Activated naive CD8-positive, alpha-beta T cell treated with anti-CD3 and anti-CD28 coated beads for 36 hours (primary cell): Measurements from ENCODE around the gene CAVIN4. TPM values are rescaled to one million over a fixed set of nuclear protein-coding genes. Genes with fewer than 3 reads are reported as not detected.

Experiments used
- DNase-seq: peaks from one replicate; pipeline ENCODE4 v3.0.0; 2021
- H3K27ac Mint-ChIP-seq: one replicate; pipeline ENCODE4 v1.8.0; 2022; ENCODE audit warnings: mild to moderate bottlenecking, moderate library complexity, mixed read lengths
- H3K27me3 Mint-ChIP-seq: one replicate; pipeline ENCODE4 v1.8.0; 2022; ENCODE audit warnings: mild to moderate bottlenecking, mixed read lengths
- H3K36me3 Mint-ChIP-seq: one replicate; pipeline ENCODE4 v1.8.0; 2021; ENCODE audit warnings: mild to moderate bottlenecking, mixed read lengths
- H3K4me1 Mint-ChIP-seq: one replicate; pipeline ENCODE4 v1.8.0; 2021; ENCODE audit warnings: mixed read lengths
- H3K4me3 Mint-ChIP-seq: one replicate; pipeline ENCODE4 v1.8.0; 2022; ENCODE audit warnings: mild to moderate bottlenecking, moderate library complexity, mixed read lengths
- H3K9me3 Mint-ChIP-seq: one replicate; pipeline ENCODE4 v1.8.0; 2022; ENCODE audit warnings: mixed read lengths
- total RNA-seq, 2 experiments: library from RNA; stranded (reverse); gene quantifications; one replicate each; pipeline ENCODE4 v1.2.3, GENCODE V29; 2021

Gene CAVIN4, protein sequence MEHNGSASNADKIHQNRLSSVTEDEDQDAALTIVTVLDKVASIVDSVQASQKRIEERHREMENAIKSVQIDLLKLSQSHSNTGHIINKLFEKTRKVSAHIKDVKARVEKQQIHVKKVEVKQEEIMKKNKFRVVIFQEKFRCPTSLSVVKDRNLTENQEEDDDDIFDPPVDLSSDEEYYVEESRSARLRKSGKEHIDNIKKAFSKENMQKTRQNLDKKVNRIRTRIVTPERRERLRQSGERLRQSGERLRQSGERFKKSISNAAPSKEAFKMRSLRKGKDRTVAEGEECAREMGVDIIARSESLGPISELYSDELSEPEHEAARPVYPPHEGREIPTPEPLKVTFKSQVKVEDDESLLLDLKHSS
- under 1 TPM in 1 of 2 experiments, not detected in 1; 0.10 TPM for total RNA-seq

DNA sequence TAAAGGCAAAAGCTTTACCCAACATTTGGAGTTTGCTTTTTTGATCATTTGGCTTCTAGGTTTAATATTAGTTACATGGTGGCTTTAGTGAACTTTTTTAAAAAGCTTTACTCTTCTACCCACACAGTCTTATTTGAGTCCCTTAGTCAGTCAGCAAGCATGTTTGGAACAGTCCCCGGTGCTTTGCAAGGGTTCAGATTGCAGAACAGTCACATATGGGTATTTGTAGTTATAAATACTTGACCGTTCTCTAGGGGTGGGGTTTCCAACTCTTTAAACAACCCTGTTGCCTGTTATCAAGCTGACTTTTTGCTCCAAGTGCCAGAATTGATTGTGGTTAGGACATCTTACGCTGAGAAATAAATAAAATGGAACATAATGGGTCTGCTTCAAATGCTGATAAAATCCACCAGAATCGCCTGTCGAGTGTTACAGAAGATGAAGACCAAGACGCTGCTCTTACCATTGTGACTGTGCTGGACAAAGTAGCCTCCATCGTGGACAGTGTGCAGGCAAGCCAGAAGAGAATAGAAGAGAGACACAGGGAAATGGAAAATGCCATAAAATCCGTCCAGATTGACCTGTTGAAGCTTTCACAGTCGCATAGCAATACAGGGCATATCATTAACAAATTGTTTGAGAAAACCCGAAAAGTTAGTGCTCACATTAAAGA, at the start of gene CAVIN4:
TSS of gene CAVIN4 (plus strand) at position 304 of the 673 bp plus-strand sequence. CDS start at position 369, 65 bp downstream.
- Mint-ChIP-seq H3K36me3 (no peaks in the 10 kb centered on the region), H3K27me3 (no peaks in the 10 kb centered on the region), H3K27ac (no peak within 1 kb of the TSS), H3K4me1 (no peaks in the 10 kb centered on the region), H3K4me3 (no peak within 1 kb of the TSS), H3K9me3 (no peaks in the 10 kb centered on the region)
- DNase-seq: no peak

DNA sequence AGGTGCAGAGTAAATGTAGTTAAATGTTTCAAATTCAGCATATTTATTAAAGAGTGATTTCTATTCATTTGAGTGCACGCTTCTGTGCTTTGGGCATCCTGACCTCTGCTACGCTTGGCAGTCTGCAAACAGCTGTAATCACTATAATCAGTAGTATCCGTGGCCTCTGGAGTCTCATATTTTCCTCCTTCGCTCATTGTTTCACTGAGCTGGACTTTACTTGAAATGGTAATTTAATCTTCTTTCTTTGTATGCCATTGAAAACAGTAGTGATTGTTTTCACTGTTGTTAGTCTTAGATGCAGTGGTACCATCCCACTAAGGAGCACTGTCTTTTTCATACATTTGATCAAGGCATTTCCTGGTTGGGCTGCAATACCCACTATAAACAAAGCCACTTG, 43.5 kb upstream of the CAVIN4 start:
- H3K27ac Mint-ChIP-seq: no peak overlapping the region
- H3K36me3 Mint-ChIP-seq: no peaks in the 10 kb centered on the region
- H3K4me3 Mint-ChIP-seq: no peak overlapping the region
- no peaks in the 10 kb centered on the region for H3K4me1 Mint-ChIP-seq
- no peaks in the 10 kb centered on the region for H3K27me3 Mint-ChIP-seq
- no peak for DNase-seq
- H3K9me3 Mint-ChIP-seq: peaks cover 2% of the 10 kb centered on the region

DNA sequence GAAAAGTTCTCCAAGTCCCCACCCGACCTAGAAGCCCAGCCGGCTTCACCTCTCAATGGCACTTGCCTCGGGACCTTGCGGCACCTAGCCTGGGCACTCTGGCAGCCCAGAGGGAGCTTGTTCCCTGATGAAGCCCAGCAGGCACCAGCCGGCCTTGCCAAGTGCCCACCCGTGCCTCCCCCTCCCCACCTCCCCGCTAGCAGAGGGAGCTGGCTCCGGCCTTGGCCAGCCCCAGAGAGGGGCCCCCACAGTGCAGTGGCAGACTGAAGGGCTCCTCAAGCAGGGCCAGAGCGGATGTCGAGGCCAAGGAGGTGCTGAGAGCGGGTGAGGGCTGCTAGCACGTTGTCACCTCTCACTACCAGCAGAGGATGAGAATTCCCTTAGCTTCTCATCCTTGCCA, 37.6 kb upstream of the CAVIN4 start:
- no peak overlapping the region for H3K27ac Mint-ChIP-seq
- no peak for DNase-seq
- peaks cover 2% of the 10 kb centered on the region for H3K9me3 Mint-ChIP-seq
- no peaks in the 10 kb centered on the region for H3K4me1 Mint-ChIP-seq
- H3K4me3 Mint-ChIP-seq: no peak overlapping the region
- H3K27me3 Mint-ChIP-seq: no peaks in the 10 kb centered on the region
- peaks cover 6% of the 10 kb centered on the region for H3K36me3 Mint-ChIP-seq

DNA sequence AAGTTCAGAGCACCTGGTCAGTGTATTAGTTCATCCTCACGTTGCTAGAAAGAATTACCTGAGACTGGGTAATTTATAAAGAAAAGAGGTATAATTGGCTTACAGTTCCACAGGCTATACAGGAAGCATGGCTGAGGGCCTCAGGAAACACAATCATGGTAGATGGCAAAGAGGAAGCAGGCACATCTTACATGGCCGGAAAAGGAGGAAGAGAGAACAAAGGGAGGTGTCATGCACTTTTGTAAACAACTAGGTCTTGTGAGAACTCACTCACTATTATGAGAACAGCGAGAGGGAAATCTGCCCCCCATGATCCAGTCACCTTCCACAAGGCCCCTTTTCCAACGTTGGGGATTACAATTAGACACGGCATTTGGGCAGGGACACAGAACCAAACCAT, 28.8 kb upstream of the CAVIN4 start:
- no peak overlapping the region for H3K4me3 Mint-ChIP-seq
- no peak for DNase-seq
- H3K4me1 Mint-ChIP-seq: no peaks in the 10 kb centered on the region
- H3K27ac Mint-ChIP-seq: no peak overlapping the region
- H3K27me3 Mint-ChIP-seq: no peaks in the 10 kb centered on the region
- peaks cover 11% of the 10 kb centered on the region for H3K9me3 Mint-ChIP-seq
- peaks cover 10% of the 10 kb centered on the region for H3K36me3 Mint-ChIP-seq

DNA sequence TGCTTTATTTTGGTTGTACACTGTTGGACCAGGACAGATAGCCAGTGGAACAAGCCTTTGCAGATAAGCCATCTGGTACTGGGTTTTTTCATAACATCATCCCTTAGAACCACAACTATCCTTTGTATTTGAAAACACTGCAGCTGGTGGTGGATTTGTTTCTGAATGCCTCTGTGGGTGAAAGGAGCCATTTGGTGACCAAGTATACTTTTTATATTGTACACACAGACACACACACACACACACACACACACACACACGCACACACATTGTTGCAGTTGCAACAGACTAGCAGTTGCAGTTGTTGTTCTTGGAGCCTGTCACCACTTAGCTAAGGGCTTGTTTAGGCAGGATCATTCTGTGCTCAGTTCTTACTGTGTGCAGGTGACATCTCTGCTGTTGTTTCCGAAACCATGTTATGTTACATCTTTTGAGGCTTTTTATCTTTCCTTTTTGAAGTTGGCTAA, 22.9 kb upstream of the CAVIN4 start:
- Mint-ChIP-seq H3K4me3 (no peak overlapping the region), H3K27ac (no peak overlapping the region), H3K4me1 (no peaks in the 10 kb centered on the region), H3K36me3 (no peaks in the 10 kb centered on the region), H3K9me3 (no peaks in the 10 kb centered on the region), H3K27me3 (no peaks in the 10 kb centered on the region)
- DNase-seq: no peak

DNA sequence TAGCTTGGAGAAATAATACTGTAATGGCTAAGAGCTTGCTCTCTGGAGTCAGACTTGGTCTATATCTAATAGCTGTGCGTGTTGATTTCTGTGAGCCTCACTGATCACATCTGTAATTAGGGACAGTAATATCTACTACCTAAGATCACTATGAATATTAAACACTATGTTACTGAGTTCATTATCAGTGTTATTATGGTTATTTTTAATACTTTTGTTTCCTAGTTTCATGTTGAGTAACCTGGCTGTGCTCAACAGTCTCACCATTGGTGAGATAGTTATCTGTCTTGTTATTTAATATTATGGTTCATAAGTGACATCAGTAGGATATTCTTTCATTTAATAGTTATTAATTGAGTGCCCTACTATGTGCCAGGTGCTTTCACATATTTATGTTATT, 22.4 kb upstream of the CAVIN4 start:
- Mint-ChIP-seq H3K36me3 (no peaks in the 10 kb centered on the region), H3K9me3 (no peaks in the 10 kb centered on the region), H3K4me1 (no peaks in the 10 kb centered on the region), H3K4me3 (no peak overlapping the region), H3K27me3 (no peaks in the 10 kb centered on the region), H3K27ac (no peak overlapping the region)
- DNase-seq: no peak

DNA sequence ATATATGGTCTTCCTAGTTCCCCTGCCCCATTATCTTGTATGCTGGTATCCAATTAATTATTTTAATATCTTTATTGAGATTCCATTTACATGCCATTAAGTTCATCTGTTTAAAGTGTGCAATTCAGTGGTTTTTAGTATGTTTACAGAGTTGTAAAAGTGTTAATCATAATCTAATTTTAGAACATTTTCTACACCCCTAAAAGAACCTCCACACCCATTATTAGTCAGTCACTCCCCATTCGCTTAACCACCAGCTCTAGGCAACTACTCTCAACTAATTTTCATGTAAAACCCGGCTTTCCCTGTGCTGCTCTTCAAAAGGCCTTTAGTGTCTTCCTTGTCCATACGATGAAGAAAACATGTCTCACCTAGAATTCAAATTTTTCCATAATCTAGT, 20.8 kb upstream of the CAVIN4 start:
- Mint-ChIP-seq H3K9me3 (no peaks in the 10 kb centered on the region), H3K4me3 (no peak overlapping the region), H3K27ac (no peak overlapping the region), H3K36me3 (no peaks in the 10 kb centered on the region), H3K4me1 (no peaks in the 10 kb centered on the region), H3K27me3 (no peaks in the 10 kb centered on the region)
- no peak for DNase-seq

DNA sequence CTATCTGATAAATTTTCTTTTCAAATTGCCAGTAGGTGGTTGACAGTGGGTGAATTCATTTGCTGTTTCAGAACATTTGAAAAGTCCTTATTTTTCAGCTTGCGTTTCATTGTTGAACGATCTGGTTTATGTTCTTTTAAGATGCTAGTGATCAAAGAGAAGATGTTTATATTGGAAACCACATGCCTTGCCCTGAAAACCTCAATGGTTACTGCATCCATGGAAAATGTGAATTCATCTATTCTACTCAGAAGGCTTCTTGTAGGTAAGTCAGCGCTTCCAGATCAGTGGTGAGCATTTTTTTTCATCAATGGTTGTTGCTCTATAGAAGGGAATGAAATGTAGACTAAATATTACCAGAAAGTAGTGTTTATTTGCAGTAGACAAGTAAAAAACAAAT, 16.6 kb upstream of the CAVIN4 start:
- H3K27me3 Mint-ChIP-seq: no peaks in the 10 kb centered on the region
- H3K4me1 Mint-ChIP-seq: no peaks in the 10 kb centered on the region
- no peak overlapping the region for H3K4me3 Mint-ChIP-seq
- DNase-seq: no peak
- no peak overlapping the region for H3K27ac Mint-ChIP-seq
- H3K36me3 Mint-ChIP-seq: no peaks in the 10 kb centered on the region
- H3K9me3 Mint-ChIP-seq: no peaks in the 10 kb centered on the region

DNA sequence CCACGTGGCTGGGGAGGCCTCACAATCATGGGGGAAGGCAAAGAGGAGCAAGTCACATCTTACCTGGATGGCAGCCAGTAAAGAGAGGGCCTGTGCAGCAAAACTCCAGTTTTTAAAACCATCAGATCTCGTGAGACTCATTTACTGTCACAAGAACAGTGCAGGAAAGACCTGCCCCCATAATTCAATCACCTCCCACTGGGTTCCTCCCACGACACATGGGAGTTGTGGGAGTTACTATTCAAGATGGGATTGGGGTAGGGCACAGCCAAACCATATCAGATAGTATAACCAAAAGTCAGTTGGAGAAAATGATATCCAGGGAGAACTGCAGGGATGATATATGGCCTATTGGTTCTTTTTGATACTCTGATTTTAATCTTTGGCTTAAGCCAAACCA, 10.0 kb upstream of the CAVIN4 start:
- no peak for DNase-seq
- H3K9me3 Mint-ChIP-seq: no peaks in the 10 kb centered on the region
- no peak overlapping the region for H3K4me3 Mint-ChIP-seq
- H3K36me3 Mint-ChIP-seq: no peaks in the 10 kb centered on the region
- no peaks in the 10 kb centered on the region for H3K4me1 Mint-ChIP-seq
- H3K27ac Mint-ChIP-seq: no peak overlapping the region
- no peaks in the 10 kb centered on the region for H3K27me3 Mint-ChIP-seq

DNA sequence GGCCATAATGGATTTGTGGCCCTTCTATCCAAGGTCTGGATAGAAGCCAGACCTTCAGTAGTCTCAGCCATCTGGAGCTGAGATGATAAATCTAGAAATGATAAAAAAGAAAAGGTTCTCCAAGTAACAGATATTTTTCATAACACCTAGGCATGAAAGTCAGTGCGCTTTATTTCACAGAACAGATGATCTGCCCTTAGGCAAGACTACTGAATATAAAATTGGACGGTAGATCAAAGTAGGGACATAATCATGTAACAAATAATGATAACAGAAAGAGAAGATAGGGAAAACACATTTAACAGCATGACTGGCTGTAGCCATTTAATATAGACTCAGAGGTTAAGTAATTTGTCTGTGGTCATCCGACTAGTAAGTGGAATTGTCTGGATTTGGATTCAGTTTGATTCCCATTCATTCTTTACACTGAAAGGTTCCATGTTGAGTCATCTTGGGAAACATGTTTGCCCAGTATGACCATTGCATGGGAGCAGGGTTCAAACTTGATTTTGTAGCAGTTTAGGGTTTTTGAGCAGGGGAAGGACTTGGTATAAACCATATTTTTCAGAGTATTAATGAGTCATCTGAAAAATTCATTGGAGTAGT, 4.1 kb upstream of the CAVIN4 start:
- Mint-ChIP-seq H3K9me3 (no peaks in the 10 kb centered on the region), H3K27me3 (no peaks in the 10 kb centered on the region), H3K4me1 (no peaks in the 10 kb centered on the region), H3K36me3 (no peaks in the 10 kb centered on the region), H3K27ac (no peak overlapping the region), H3K4me3 (no peak overlapping the region)
- DNase-seq: no peak

DNA sequence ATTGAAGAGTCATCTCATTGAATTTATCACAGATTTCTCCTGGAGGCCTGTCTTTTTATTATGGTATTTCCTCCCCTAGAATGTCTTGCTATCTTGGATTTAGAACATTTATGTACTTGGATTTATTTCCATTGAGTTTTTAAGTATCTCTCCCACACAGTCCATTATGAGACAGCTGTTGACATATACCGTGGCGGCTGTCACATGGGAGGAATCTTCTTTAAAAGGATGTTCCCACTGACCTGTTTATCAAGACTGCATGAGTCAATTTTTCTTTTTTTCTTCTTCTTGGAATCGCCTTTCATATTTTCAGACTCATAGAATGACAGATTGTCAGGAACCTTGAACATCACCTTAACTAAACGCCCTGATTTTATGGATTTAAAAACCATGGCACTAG, 2.9 kb upstream of the CAVIN4 start:
- no peaks in the 10 kb centered on the region for H3K4me1 Mint-ChIP-seq
- no peaks in the 10 kb centered on the region for H3K36me3 Mint-ChIP-seq
- no peak overlapping the region for H3K4me3 Mint-ChIP-seq
- no peaks in the 10 kb centered on the region for H3K27me3 Mint-ChIP-seq
- no peak for DNase-seq
- H3K27ac Mint-ChIP-seq: no peak overlapping the region
- no peaks in the 10 kb centered on the region for H3K9me3 Mint-ChIP-seq

DNA sequence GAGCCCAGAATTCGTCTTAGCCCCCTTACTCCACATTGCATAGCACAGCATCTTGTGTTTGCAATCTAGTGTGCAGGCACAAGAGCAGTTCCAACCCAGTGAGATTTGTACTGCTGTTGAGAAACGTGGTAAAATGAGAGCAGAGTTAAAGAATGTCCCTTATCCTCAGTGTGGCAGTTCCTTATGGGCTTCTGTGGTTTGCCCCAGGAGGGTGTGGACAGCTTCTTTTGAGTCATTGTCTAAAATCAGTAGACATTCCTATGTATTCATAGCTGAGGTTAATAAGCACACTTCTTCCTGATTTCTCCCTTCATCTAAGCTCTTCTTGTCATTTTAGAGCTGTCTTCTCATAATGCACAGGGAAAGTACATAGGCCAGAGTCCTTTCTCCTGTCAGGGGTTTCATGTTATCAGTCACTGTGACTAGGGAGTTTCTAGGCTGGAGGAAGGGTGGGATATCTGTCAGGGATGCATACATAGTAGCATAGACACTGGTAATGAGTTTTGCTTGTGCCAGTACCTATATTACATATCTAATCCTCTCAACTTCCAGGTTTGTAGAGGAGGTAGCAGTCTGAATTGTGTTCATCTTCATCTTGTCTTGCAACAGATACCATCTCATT, 2.0 kb upstream of the CAVIN4 start:
- H3K4me1 Mint-ChIP-seq: no peaks in the 10 kb centered on the region
- no peaks in the 10 kb centered on the region for H3K36me3 Mint-ChIP-seq
- no peaks in the 10 kb centered on the region for H3K27me3 Mint-ChIP-seq
- no peak for DNase-seq
- H3K27ac Mint-ChIP-seq: no peak overlapping the region
- H3K9me3 Mint-ChIP-seq: no peaks in the 10 kb centered on the region
- H3K4me3 Mint-ChIP-seq: no peak overlapping the region

DNA sequence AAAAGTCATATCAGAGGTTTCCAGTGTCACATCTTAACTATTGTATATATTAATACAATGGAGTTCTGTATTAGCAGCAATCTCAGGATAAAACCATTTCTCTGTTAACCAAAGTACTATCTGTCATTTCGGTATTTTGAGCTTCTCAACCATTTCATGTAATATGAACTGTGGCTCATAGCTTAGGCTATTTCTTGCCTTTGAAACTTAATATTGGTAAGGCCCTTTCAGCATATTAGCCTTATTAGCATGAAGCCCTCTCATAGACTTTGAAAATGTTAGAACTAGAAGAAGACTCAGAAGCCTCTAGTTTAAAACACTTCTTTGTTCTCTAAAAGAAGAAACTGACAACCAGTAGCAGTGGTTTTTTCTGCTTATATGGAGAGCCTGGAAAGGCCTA, 731 bp downstream of the CAVIN4 start:
- Mint-ChIP-seq H3K4me1 (no peaks in the 10 kb centered on the region), H3K4me3 (no peak overlapping the region), H3K9me3 (no peaks in the 10 kb centered on the region), H3K36me3 (no peaks in the 10 kb centered on the region), H3K27me3 (no peaks in the 10 kb centered on the region), H3K27ac (no peak overlapping the region)
- no peak for DNase-seq

DNA sequence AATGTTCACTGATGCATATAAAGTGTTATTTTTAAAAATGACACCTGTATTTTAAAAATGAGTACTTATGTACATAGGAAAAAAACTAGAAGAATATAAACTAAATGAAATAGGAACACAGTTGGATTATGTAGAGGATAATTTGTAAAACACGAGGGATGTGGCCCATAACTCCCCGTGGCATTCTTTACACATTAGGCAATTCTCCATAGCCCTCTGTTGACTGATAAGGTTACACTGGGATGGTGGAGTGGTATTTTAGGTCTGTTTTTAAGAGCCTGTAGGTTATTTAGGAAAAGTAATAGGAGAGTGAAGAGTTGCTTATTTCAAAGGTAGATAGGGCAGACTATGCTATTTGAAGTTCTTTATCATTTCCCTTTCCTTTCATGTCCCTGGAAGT, 1.8 kb downstream of the CAVIN4 start:
- no peak for DNase-seq
- Mint-ChIP-seq H3K36me3 (no peaks in the 10 kb centered on the region), H3K4me3 (no peak overlapping the region), H3K27ac (no peak overlapping the region), H3K4me1 (no peaks in the 10 kb centered on the region), H3K27me3 (no peaks in the 10 kb centered on the region), H3K9me3 (no peaks in the 10 kb centered on the region)

DNA sequence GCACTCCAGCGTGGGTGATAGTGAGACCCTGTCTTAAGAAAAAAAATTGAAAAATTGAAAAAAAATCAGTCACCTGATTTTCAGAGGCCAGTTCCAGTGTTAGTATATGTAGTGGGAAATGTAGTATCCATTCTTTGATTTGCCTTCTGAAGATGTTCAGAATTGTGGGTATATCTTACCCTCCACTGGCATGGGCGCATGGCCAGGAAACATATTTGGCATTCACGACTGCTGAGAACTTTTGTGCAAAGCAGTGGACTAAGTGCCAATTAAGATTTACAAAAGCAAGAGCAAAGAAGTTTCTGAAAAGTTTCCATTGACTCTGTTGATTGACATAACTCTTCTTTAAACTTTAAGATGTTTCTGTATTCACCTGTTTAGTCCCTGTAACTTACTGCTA, 2.4 kb downstream of the CAVIN4 start:
- Mint-ChIP-seq H3K36me3 (no peaks in the 10 kb centered on the region), H3K4me3 (no peak overlapping the region), H3K27ac (no peak overlapping the region), H3K27me3 (no peaks in the 10 kb centered on the region), H3K4me1 (no peaks in the 10 kb centered on the region), H3K9me3 (no peaks in the 10 kb centered on the region)
- no peak for DNase-seq
